UCSD-AML1 (cell line): Measurements from ENCODE around the gene HDLBP.
A peak's percentile ranks its signal among the peaks of the same experiment; 100 is the strongest.

Experiments used
- DNase-seq: peaks from one replicate; lab custom pipeline; 2025; ENCODE audit not compliant: unreplicated experiment; lab: John Stamatoyannopoulos, UW

The HDLBP gene

GRCh38 chr2:241275504-241275903 lies 40.0 kb downstream of the HDLBP start:
- DNase-seq, result no peak

- DNase-seq, result no peak
These were observed 41.3 kb downstream of the HDLBP start for GRCh38 chr2:241274127-241274526.

- no peak for DNase-seq
These were observed 42.1 kb downstream of the HDLBP start for GRCh38 chr2:241273210-241274020.

GRCh38 chr2:241272303-241273209 lies 42.9 kb downstream of the HDLBP start:
- DNase-seq, result peak; percentile 67

- DNase-seq, result peak; percentile 79
These were observed 43.7 kb downstream of the HDLBP start for GRCh38 chr2:241271706-241272302.

- DNase-seq, result no peak
These were observed 44.9 kb downstream of the HDLBP start for GRCh38 chr2:241270531-241270930.

- no peak for DNase-seq
These were observed 45.6 kb downstream of the HDLBP start for GRCh38 chr2:241269707-241270520.

GRCh38 chr2:241268716-241269445 lies 46.6 kb downstream of the HDLBP start:
- no peak for DNase-seq

- no peak for DNase-seq
These were observed 47.2 kb downstream of the HDLBP start for GRCh38 chr2:241268306-241268705.

- DNase-seq, result no peak
These were observed 48.0 kb downstream of the HDLBP start for GRCh38 chr2:241267249-241268067.

- no peak for DNase-seq
These were observed 50.0 kb downstream of the HDLBP start for GRCh38 chr2:241265506-241265905.

- no peak for DNase-seq
These were observed 52.4 kb downstream of the HDLBP start for GRCh38 chr2:241263061-241263460.

GRCh38 chr2:241261628-241262027 lies 53.8 kb downstream of the HDLBP start:
- no peak for DNase-seq

GRCh38 chr2:241260911-241261310 lies 54.6 kb downstream of the HDLBP start:
- no peak for DNase-seq

- DNase-seq, result no peak
These were observed 56.8 kb downstream of the HDLBP start for GRCh38 chr2:241258505-241259280.

GRCh38 chr2:241257419-241258032 lies 57.9 kb downstream of the HDLBP start:
- DNase-seq, result no peak

GRCh38 chr2:241256168-241256545 lies 59.3 kb downstream of the HDLBP start:
- no peak for DNase-seq

GRCh38 chr2:241255542-241256167 lies 59.8 kb downstream of the HDLBP start:
- DNase-seq, result no peak
